Thyroid gland (tissue), 4 donors: ENCODE results near the gene SEPTIN8.

Experiments
- CTCF ChIP-seq, 6 experiments: fragments of 200-600 bp in 3 of 6; fragments of 450-650 bp in 3 of 6; sonication (generic) in 3 of 6; IDR thresholded peaks; one replicate each; pipeline ENCODE4 v1.5.1; 2016 to 2019; ENCODE audit warnings: antibody characterized with exemption in 6 of 6, mild to moderate bottlenecking in 2 of 6, inconsistent platforms in 1 of 6, moderate library complexity in 1 of 6
- POLR2A ChIP-seq, 2 donors: fragments of 450-650 bp; IDR thresholded peaks; one replicate each; pipeline ENCODE4 v1.6.1; 2017; ENCODE audit warnings: antibody characterized with exemption in 2 of 2, mild to moderate bottlenecking in 2 of 2, moderate library complexity in 1 of 2

GRCh38 chr5:132744659-132745058 is 32.4 kb downstream of the SEPTIN8 start:
- TF ChIP-seq CTCF (IDR thresholded peaks at IDR 0.05) (no peak), POLR2A (IDR thresholded peaks at IDR 0.05) (no peak)
